Left lung (tissue), 10 donors: ENCODE results near the gene LRFN2. TPM values are rescaled to one million over a fixed set of nuclear protein-coding genes. Genes with fewer than 3 reads are reported as not detected.

Experiments
- ATAC-seq: fragments of 200-7000 bp; cut with Tn5 transposase; one replicate; pipeline ENCODE4 v1.9.1; 2020; ENCODE audit warnings: moderate library complexity
- DNase-seq, 4 donors: peaks; one replicate each; pipeline ENCODE4 v3.0.0-alpha.2; 2013 to 2020
- H3K27ac ChIP-seq, 2 donors: fragments of 200-600 bp; sonication (generic) in 1 of 2; one replicate each; pipeline versions ENCODE4 v1.5.0 to v1.8.0; 2020 to 2021
- H3K27me3 ChIP-seq, 2 donors: fragments of 200-600 bp; sonication (generic) in 1 of 2; one replicate each; pipeline versions ENCODE4 v1.5.0 to v1.8.0; 2020 to 2021
- H3K36me3 ChIP-seq, 2 donors: fragments of 200-600 bp; sonication (generic) in 1 of 2; one replicate each; pipeline versions ENCODE4 v1.5.0 to v1.8.0; 2020 to 2021
- H3K4me1 ChIP-seq, 2 donors: fragments of 200-600 bp; one replicate each; pipeline ENCODE4 v1.8.0; 2021
- H3K4me3 ChIP-seq, 2 donors: fragments of 200-600 bp; sonication (generic) in 1 of 2; one replicate each; pipeline versions ENCODE4 v1.5.0 to v1.8.0; 2020 to 2021; ENCODE audit warnings: mild to moderate bottlenecking in 1 of 2
- H3K9me3 ChIP-seq, 2 donors: fragments of 200-600 bp; sonication (generic) in 1 of 2; one replicate each; pipeline versions ENCODE4 v1.5.0 to v1.8.0; 2020 to 2021
- intact Hi-C, 2 donors: fragments of 100-400 bp; cut with DNase I; formaldehyde crosslinking; loops; one replicate each; pipeline versions ENCODE4 v1.11.2 to v1.14.2; 2022
- polyA plus RNA-seq, 6 donors: library from polyadenylated mRNA; unstranded; fragments of 120-200 nt; gene quantifications; one replicate each; pipeline ENCODE4 v1.2.1, GENCODE V29; 2013; ENCODE audit not compliant: insufficient read length in 6 of 6
- total RNA-seq, 2 donors: library from RNA; stranded (reverse); fragmentation: NEBNext Ultra II Directional; extraction: Animal tissue kit (Norgen Biotek cat#: 25700); gene quantifications; one replicate each; pipeline ENCODE4 v1.2.1, GENCODE V29; 2021
- TF ChIP-seq, protein P1 (sequence below), 2 donors: fragments of 200-600 bp; sonication (generic) in 1 of 2; IDR thresholded peaks; one replicate each; pipeline versions ENCODE4 v1.5.0 to v1.8.0; 2021; ENCODE audit warnings: antibody characterized with exemption in 2 of 2
- donor health status: DM: no; HTN: yes; CAD: no.
- donor health status: DM: no; HTN: no; CAD: no.

The LRFN2 gene
- total and polyA plus RNA-seq, 8 donors, result 0.05 to 0.18 (median 0.11) TPM; not detected in 2

DNA sequence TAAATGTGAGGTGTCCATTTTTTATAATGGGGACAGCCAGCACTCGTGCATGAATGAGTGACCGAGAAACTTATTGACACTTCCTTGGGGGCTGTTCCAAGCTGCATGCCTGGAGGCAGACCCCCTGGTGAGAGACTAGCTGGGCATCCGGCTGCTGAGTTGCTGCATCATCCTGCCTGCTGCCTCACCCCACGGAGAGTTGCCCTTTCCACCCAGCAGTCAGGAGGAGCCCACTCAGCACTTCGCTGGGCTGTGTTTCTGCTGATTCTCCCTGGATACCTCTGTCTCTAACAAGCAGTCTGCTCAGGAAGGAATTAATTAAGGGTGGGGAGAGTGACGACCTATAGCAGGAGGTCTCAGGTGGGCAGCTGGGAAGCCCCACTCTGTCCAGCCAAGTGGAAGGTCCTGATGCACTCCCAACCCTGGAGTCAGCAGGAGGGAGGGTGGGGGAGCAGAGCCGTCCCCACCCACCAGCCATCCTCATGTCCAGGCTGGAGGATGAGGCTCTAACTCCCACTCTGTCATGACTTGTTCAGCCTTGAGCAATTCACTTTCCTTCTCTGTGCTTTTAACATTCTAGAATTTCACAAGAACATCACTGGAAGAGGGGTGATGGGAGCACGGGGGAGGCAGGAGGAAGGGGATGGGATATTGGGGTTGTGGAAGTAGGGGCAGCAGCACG is 177.3 kb downstream of the LRFN2 start:
- no peak overlapping the region for H3K27ac ChIP-seq
- TF ChIP-seq, protein P1, sequence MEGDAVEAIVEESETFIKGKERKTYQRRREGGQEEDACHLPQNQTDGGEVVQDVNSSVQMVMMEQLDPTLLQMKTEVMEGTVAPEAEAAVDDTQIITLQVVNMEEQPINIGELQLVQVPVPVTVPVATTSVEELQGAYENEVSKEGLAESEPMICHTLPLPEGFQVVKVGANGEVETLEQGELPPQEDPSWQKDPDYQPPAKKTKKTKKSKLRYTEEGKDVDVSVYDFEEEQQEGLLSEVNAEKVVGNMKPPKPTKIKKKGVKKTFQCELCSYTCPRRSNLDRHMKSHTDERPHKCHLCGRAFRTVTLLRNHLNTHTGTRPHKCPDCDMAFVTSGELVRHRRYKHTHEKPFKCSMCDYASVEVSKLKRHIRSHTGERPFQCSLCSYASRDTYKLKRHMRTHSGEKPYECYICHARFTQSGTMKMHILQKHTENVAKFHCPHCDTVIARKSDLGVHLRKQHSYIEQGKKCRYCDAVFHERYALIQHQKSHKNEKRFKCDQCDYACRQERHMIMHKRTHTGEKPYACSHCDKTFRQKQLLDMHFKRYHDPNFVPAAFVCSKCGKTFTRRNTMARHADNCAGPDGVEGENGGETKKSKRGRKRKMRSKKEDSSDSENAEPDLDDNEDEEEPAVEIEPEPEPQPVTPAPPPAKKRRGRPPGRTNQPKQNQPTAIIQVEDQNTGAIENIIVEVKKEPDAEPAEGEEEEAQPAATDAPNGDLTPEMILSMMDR (IDR thresholded peaks at IDR 0.05), result no peak
- H3K4me1 ChIP-seq, result no peaks in the 10 kb centered on the region
- no peak for DNase-seq
- H3K4me3 ChIP-seq, result no peak overlapping the region
- H3K36me3 ChIP-seq, result no peaks in the 10 kb centered on the region
- no peak for ATAC-seq
- no peaks in the 10 kb centered on the region for H3K9me3 ChIP-seq
- H3K27me3 ChIP-seq, result peaks cover 0 to 9% of the 10 kb centered on the region in 2 donors
- intact Hi-C loops, result no loop called here

GRCh38 chr6:40408786-40409542 is 178.2 kb downstream of the LRFN2 start:
- no peak overlapping the region for H3K4me3 ChIP-seq
- ATAC-seq (no peak), DNase-seq (no peak)
- no peaks in the 10 kb centered on the region for H3K36me3 ChIP-seq
- H3K4me1 ChIP-seq, result no peaks in the 10 kb centered on the region
- intact Hi-C loops, result no loop called here
- peaks cover 0 to 9% of the 10 kb centered on the region in 2 donors for H3K27me3 ChIP-seq
- TF ChIP-seq, protein P1 (IDR thresholded peaks at IDR 0.05), result no peak
- H3K9me3 ChIP-seq, result no peaks in the 10 kb centered on the region
- H3K27ac ChIP-seq, result no peak overlapping the region

DNA sequence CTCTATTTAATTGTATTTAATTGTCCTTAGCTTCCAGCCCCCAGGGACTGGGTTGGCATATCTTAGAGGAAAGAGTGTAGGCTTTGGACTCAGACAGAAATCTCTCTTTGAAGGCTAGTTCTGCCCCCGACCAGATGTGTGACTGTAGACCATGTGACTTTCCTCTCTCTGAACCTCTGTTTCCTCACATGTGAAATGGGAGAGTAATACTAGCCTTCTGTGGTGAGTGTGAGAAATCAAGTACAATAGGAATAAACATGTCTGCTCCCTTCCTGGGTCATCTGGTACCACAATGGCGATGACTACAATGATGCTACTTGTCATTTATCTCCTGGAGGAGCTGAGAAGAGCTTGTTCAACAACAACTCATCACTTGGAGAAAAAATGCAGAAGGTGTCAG is 179.9 kb downstream of the LRFN2 start:
- intact Hi-C loops, result no loop called here
- Histone ChIP-seq H3K4me3 (no peak overlapping the region), H3K9me3 (no peaks in the 10 kb centered on the region), H3K36me3 (no peaks in the 10 kb centered on the region), H3K27me3 (peaks cover 0 to 9% of the 10 kb centered on the region in 2 donors), H3K4me1 (no peaks in the 10 kb centered on the region), H3K27ac (no peak overlapping the region)
- TF ChIP-seq, protein P1 (IDR thresholded peaks at IDR 0.05), result no peak
- DNase-seq (no peak), ATAC-seq (no peak)

- Histone ChIP-seq H3K9me3 (no peaks in the 10 kb centered on the region), H3K27ac (no peak overlapping the region), H3K4me1 (no peaks in the 10 kb centered on the region), H3K27me3 (peaks cover 0 to 6% of the 10 kb centered on the region in 2 donors), H3K36me3 (no peaks in the 10 kb centered on the region), H3K4me3 (no peak overlapping the region)
- no peak for ATAC-seq
- TF ChIP-seq, protein P1 (IDR thresholded peaks at IDR 0.05), result no peak
- intact Hi-C loops, result no loop called here
- DNase-seq, result no peak
Measured at GRCh38 chr6:40406175-40406574, 181.0 kb downstream of the LRFN2 start.

DNA sequence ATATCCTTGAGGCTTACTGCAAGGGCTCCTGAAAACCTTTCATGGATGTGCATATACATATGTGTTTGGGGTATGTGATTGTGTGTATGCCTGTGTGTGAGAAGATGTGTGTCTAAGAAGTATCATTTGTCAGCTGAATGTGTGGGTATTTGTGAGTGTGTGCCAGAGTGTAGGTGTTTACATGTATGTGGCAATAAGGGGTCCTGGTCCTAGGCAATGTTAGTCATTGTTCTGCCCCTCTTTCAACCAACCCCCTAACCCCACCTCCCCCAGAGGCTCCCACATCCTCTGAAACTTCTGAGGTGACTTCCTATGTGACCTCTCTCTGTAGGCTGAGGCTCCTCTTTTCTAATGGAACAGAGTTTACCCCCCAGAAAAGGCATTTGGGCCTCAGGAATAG is 186.4 kb downstream of the LRFN2 start:
- no peak for DNase-seq
- TF ChIP-seq, protein P1 (IDR thresholded peaks at IDR 0.05), result no peak
- no peaks in the 10 kb centered on the region for H3K27me3 ChIP-seq
- no peaks in the 10 kb centered on the region for H3K9me3 ChIP-seq
- no peak overlapping the region for H3K27ac ChIP-seq
- no peaks in the 10 kb centered on the region for H3K4me1 ChIP-seq
- no peaks in the 10 kb centered on the region for H3K36me3 ChIP-seq
- H3K4me3 ChIP-seq, result no peak overlapping the region
- intact Hi-C loops, result no loop called here
- no peak for ATAC-seq
